ENCODE data around the gene ADAM22. TPM values are rescaled to one million over a fixed set of nuclear protein-coding genes. Genes with fewer than 3 reads are reported as not detected.

Gene ADAM22, protein sequence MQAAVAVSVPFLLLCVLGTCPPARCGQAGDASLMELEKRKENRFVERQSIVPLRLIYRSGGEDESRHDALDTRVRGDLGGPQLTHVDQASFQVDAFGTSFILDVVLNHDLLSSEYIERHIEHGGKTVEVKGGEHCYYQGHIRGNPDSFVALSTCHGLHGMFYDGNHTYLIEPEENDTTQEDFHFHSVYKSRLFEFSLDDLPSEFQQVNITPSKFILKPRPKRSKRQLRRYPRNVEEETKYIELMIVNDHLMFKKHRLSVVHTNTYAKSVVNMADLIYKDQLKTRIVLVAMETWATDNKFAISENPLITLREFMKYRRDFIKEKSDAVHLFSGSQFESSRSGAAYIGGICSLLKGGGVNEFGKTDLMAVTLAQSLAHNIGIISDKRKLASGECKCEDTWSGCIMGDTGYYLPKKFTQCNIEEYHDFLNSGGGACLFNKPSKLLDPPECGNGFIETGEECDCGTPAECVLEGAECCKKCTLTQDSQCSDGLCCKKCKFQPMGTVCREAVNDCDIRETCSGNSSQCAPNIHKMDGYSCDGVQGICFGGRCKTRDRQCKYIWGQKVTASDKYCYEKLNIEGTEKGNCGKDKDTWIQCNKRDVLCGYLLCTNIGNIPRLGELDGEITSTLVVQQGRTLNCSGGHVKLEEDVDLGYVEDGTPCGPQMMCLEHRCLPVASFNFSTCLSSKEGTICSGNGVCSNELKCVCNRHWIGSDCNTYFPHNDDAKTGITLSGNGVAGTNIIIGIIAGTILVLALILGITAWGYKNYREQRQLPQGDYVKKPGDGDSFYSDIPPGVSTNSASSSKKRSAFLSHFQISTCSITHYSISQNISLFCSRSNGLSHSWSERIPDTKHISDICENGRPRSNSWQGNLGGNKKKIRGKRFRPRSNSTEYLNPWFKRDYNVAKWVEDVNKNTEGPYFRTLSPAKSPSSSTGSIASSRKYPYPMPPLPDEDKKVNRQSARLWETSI
- total RNA-seq (1.8 and 2.0 TPM in 2 replicates), polyA plus RNA-seq (0.23 and 0.30 TPM in 2 replicates), polyA minus RNA-seq (0.93 and 1.7 TPM in 2 replicates)
- total RNA-seq (2013) = 1.0 TPM

DNA sequence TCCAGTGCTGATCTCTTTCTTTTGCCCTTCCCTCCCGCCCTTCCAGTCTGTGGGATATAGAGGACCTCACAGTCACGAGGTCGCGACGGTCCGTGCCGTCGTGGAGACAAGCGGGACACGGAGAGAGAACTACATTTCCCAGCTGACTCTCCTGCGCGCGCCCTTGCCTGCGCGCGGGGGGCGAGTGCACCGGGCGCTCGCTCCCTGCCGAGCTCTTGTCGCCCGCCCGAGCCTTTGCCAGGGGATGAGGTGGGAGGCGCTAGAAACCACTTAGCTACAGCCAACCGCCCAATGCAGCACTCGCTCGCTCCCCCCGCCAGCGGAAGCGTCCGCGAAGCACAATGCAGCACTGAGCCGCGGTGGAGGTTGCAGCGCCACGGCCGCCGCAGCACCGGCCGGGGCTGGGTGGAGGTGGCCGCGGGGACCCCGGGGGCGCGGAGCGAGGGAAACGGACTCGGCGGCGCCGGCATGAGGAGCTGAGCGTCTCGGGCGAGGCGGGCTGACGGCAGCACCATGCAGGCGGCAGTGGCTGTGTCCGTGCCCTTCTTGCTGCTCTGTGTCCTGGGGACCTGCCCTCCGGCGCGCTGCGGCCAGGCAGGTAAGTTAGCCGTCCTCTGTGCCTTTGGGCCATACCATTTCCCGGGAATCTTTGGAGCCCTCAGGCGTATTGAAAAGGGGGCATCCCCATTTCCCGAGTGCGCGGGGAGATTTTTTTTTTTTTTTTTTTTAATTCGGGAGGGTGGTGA, at the start of gene ADAM22:
ADAM22 (plus strand) TSS at position 299 of the 746 bp plus-strand sequence; CDS start at position 514, 215 bp downstream.
- peak within 1 kb of the TSS; percentile 84 for H3K27ac Mint-ChIP-seq
- Histone ChIP-seq H3K9ac (ENCODE audit: low read length) (peak within 1 kb of the TSS; percentile 74), H3K36me3 (replicated peaks in 1 of 2; ENCODE audit: control extremely low read depth in 1 of 2, control insufficient read depth in 1 of 2, extremely low read depth in 1 of 2, insufficient read depth in 2 of 2, low read length in 1 of 2) (no peaks in the 10 kb centered on the region), H2AFZ (ENCODE audit: insufficient read depth, low read depth, low read length, poor library complexity, severe bottlenecking) (peak within 1 kb of the TSS; percentile 87), H4K20me1 (ENCODE audit: control insufficient read depth, insufficient read depth, low read length, poor library complexity, severe bottlenecking) (no peaks in the 10 kb centered on the region), H3K9me3 (ENCODE audit: control extremely low read depth in 1 of 3, control insufficient read depth in 2 of 3, insufficient read depth in 1 of 3, low read length in 2 of 3) (no peaks in the 10 kb centered on the region), H3K4me2 (replicated peaks; ENCODE audit: low read depth, low read length, poor library complexity, severe bottlenecking) (peak within 1 kb of the TSS; percentile 92), H3K4me1 (ENCODE audit: control insufficient read depth in 2 of 2, insufficient read depth in 2 of 2, low read length in 2 of 2) (peaks cover 8 to 16% of the 10 kb centered on the region in 2 donors), H3K79me2 (ENCODE audit: control insufficient read depth, insufficient read depth, low read length) (no peaks in the 10 kb centered on the region), H3K4me3 (ENCODE audit: control extremely low read depth in 1 of 5, extremely low read depth in 1 of 5, insufficient read depth in 1 of 5, low read depth in 2 of 5, low read length in 4 of 5) (peak within 1 kb of the TSS; percentile 46 to 81 (median 64)), H3K27ac (ENCODE audit: low read length in 2 of 2) (no peak within 1 kb of the TSS), H3K27me3 (replicated peaks in 1 of 4; ENCODE audit: control extremely low read depth in 1 of 4, control insufficient read depth in 3 of 4, insufficient read depth in 4 of 4, low read length in 3 of 4) (peaks cover 0 to 14% (median 2%) of the 10 kb centered on the region in 4 experiments)
- peaks cover 12% of the 10 kb centered on the region for H3K27me3 Mint-ChIP-seq
- TF ChIP-seq, protein P1, sequence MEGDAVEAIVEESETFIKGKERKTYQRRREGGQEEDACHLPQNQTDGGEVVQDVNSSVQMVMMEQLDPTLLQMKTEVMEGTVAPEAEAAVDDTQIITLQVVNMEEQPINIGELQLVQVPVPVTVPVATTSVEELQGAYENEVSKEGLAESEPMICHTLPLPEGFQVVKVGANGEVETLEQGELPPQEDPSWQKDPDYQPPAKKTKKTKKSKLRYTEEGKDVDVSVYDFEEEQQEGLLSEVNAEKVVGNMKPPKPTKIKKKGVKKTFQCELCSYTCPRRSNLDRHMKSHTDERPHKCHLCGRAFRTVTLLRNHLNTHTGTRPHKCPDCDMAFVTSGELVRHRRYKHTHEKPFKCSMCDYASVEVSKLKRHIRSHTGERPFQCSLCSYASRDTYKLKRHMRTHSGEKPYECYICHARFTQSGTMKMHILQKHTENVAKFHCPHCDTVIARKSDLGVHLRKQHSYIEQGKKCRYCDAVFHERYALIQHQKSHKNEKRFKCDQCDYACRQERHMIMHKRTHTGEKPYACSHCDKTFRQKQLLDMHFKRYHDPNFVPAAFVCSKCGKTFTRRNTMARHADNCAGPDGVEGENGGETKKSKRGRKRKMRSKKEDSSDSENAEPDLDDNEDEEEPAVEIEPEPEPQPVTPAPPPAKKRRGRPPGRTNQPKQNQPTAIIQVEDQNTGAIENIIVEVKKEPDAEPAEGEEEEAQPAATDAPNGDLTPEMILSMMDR (IDR thresholded peaks at IDR 0.05) = no peak
- TF ChIP-seq EZH2 (IDR thresholded peaks at IDR 0.05; ENCODE audit: borderline replicate concordance, insufficient read depth, low read depth, low read length, poor library complexity, severe bottlenecking) = no peak
- H3K9me3 Mint-ChIP-seq (ENCODE audit: insufficient read depth) = no peaks in the 10 kb centered on the region
- H3K4me3 Mint-ChIP-seq = peak within 1 kb of the TSS; percentile 92
- intact Hi-C loops (cut with micrococcal nuclease) = loop anchor here (1.0 kb wide), 2 partner anchors 58 to 285 kb away; partner anchors contain the start of genes DBF4 and SLC25A40
- DNase-seq (peak; percentile 87), ATAC-seq (ENCODE audit: low read depth) (peak; percentile 96)
- peaks cover 19% of the 10 kb centered on the region for H3K4me1 Mint-ChIP-seq
- under 1% methylated on average over 70 of the region's 70 CpGs for WGBS (ENCODE audit: insufficient coverage)
- POLR2A ChIA-PET = interaction anchor here (0.9 kb wide), 1 partner anchor 58 kb away, joined by 4 read pairs; the partner anchor contains the start of genes DBF4 and SLC25A40
- CTCF ChIA-PET = interaction anchor here (1.1 kb wide), 2 partner anchors 280 to 286 kb away, joined by 3 read pairs; no protein-coding TSS in a partner anchor
